ENCODE results near the gene ZNF473.

Gene ZNF473

GRCh38 chr19:50025794-50026549, at the start of gene ZNF473:
Gene ZNF473, plus strand, starts transcription at chr19:50026005. Its CDS starts 5,078 bp downstream, at chr19:50031083.
- FAIRE-seq: no peak

GRCh38 chr19:49976496-49976895, 49.3 kb upstream of the ZNF473 start:
- no peak for FAIRE-seq

GRCh38 chr19:49977076-49977475, 48.7 kb upstream of the ZNF473 start:
- no peak for FAIRE-seq

- FAIRE-seq: no peak
These were observed 47.9 kb upstream of the ZNF473 start for GRCh38 chr19:49977881-49978280.

GRCh38 chr19:49978324-49978723, 47.5 kb upstream of the ZNF473 start:
- no peak for FAIRE-seq

- no peak for FAIRE-seq
These were observed 43.9 kb upstream of the ZNF473 start for GRCh38 chr19:49981603-49982593.

GRCh38 chr19:49983645-49984229, 42.1 kb upstream of the ZNF473 start:
- no peak for FAIRE-seq

- no peak for FAIRE-seq
These were observed 41.3 kb upstream of the ZNF473 start for GRCh38 chr19:49984491-49984890.

- FAIRE-seq: no peak
These were observed 39.9 kb upstream of the ZNF473 start for GRCh38 chr19:49985871-49986270.

GRCh38 chr19:49986354-49986753, 39.5 kb upstream of the ZNF473 start:
- FAIRE-seq: no peak

- FAIRE-seq: no peak
These were observed 38.6 kb upstream of the ZNF473 start for GRCh38 chr19:49987159-49987698.

- FAIRE-seq: no peak
These were observed 37.8 kb upstream of the ZNF473 start for GRCh38 chr19:49988007-49988406.

GRCh38 chr19:49988433-49988832, 37.4 kb upstream of the ZNF473 start:
- FAIRE-seq: no peak

- FAIRE-seq: no peak
These were observed 28.1 kb upstream of the ZNF473 start for GRCh38 chr19:49997709-49998108.

GRCh38 chr19:49999371-50000010, 26.3 kb upstream of the ZNF473 start:
- no peak for FAIRE-seq

- FAIRE-seq: no peak
These were observed 25.6 kb upstream of the ZNF473 start for GRCh38 chr19:50000038-50000840.

GRCh38 chr19:50000841-50001557, 24.8 kb upstream of the ZNF473 start:
- no peak for FAIRE-seq

GRCh38 chr19:50001775-50002174, 24.0 kb upstream of the ZNF473 start:
- FAIRE-seq: no peak

- no peak for FAIRE-seq
These were observed 23.3 kb upstream of the ZNF473 start for GRCh38 chr19:50002386-50002960.

- no peak for FAIRE-seq
These were observed 22.5 kb upstream of the ZNF473 start for GRCh38 chr19:50003254-50003788.
